Left ventricle myocardium inferior (tissue), 1 donor: Measurements from ENCODE around the gene TSPAN4. TPM values are rescaled to one million over a fixed set of nuclear protein-coding genes. Genes with fewer than 3 reads are reported as not detected.

Experiments used
- DNase-seq: peaks from one replicate; pipeline ENCODE4 v3.0.0-alpha.2; 2020
- H3K27ac ChIP-seq: fragments of 200-600 bp; replicated peaks from 2 replicates; pipeline ENCODE4 v1.8.0; 2021
- H3K27me3 ChIP-seq: fragments of 200-600 bp; 2 replicates; pipeline ENCODE4 v1.8.0; 2021; ENCODE audit warnings: low read depth
- H3K36me3 ChIP-seq: fragments of 200-600 bp; 2 replicates; pipeline ENCODE4 v1.8.0; 2021
- H3K4me1 ChIP-seq: fragments of 200-600 bp; 2 replicates; pipeline ENCODE4 v1.8.0; 2021
- H3K4me3 ChIP-seq: fragments of 200-600 bp; 2 replicates; pipeline ENCODE4 v1.8.0; 2021; ENCODE audit warnings: mild to moderate bottlenecking, moderate library complexity
- H3K9me3 ChIP-seq: fragments of 200-600 bp; replicated peaks from 2 replicates; pipeline ENCODE4 v1.8.0; 2021
- CTCF ChIP-seq: fragments of 200-600 bp; IDR thresholded peaks from 2 replicates; pipeline ENCODE4 v1.8.0; 2021; ENCODE audit warnings: antibody characterized with exemption, mild to moderate bottlenecking, borderline replicate concordance
- intact Hi-C: fragments of 100-400 bp; cut with micrococcal nuclease; formaldehyde crosslinking; loops from one replicate; pipeline ENCODE4 v1.11.0; 2022
- total RNA-seq: library from RNA; stranded (reverse); fragmentation: NEBNext Ultra II Directional; extraction: Animal tissue kit (Norgen Biotek cat#: 25700); gene quantifications from one replicate; pipeline ENCODE4 v1.2.1, GENCODE V29; 2021
- donor health status: DM: no; HTN: yes; CAD: no; lungs with severe emphysema.

Gene TSPAN4
- total RNA-seq, 1 donor from 2014 or later, result 33.0 TPM

- Histone ChIP-seq H3K27ac (no peak overlapping the region), H3K36me3 (peaks cover 27% of the 10 kb centered on the region), H3K9me3 (no peaks in the 10 kb centered on the region), H3K27me3 (no peaks in the 10 kb centered on the region), H3K4me1 (peaks cover 36% of the 10 kb centered on the region), H3K4me3 (no peak overlapping the region)
- TF ChIP-seq CTCF, result no peak
- intact Hi-C loops, result no loop called here
- no peak for DNase-seq
Measured at GRCh38 chr11:813456-814096, 29.1 kb upstream of the TSPAN4 start.

DNA sequence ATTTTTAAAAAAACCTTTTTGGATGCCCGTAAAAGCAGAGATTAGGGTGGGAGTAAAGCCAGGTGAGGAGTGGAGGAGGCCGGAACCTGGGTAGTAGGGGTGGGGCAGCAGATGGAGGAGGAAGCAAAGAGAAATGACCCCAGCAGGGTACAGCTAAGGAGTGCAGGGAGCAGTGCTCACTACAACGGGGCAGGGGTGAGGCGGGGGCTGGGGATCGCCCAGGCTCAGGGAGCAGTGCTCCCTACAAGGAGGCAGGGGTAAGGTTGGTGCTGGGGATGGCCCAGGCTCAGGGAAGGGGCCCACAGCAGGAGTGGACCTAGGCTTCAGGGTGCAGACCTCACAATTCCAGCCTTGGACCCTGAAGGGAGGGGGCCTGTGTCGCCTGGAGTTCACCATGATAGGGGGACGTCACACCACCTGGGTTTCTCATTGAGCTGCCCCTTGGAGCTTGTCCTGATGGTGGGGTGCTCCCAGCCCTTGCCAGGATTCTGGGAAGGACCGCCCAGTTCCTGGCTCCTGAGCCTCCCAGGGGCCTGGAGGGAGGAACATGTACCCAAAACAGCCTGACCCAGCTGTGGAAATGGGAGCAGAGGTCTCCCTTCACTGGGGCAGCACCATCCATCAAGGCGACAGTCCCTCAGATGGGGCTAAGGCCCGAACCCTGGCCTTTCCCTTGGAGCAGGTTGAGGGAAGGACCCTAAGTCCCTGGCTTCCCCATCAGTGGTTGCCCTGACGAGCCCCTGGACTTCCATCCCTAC lies 26.8 kb upstream of the TSPAN4 start:
- no peaks in the 10 kb centered on the region for H3K27me3 ChIP-seq
- H3K36me3 ChIP-seq, result peaks cover 27% of the 10 kb centered on the region
- no peaks in the 10 kb centered on the region for H3K9me3 ChIP-seq
- no peak overlapping the region for H3K4me3 ChIP-seq
- peaks cover 36% of the 10 kb centered on the region for H3K4me1 ChIP-seq
- intact Hi-C loops, result no loop called here
- no peak for DNase-seq
- no peak overlapping the region for H3K27ac ChIP-seq
- no peak for TF ChIP-seq CTCF

GRCh38 chr11:816433-816779 lies 26.2 kb upstream of the TSPAN4 start:
- intact Hi-C loops, result no loop called here
- Histone ChIP-seq H3K36me3 (peaks cover 25% of the 10 kb centered on the region), H3K4me1 (peaks cover 36% of the 10 kb centered on the region), H3K27me3 (no peaks in the 10 kb centered on the region), H3K9me3 (no peaks in the 10 kb centered on the region), H3K27ac (no peak overlapping the region), H3K4me3 (no peak overlapping the region)
- TF ChIP-seq CTCF, result no peak
- no peak for DNase-seq

DNA sequence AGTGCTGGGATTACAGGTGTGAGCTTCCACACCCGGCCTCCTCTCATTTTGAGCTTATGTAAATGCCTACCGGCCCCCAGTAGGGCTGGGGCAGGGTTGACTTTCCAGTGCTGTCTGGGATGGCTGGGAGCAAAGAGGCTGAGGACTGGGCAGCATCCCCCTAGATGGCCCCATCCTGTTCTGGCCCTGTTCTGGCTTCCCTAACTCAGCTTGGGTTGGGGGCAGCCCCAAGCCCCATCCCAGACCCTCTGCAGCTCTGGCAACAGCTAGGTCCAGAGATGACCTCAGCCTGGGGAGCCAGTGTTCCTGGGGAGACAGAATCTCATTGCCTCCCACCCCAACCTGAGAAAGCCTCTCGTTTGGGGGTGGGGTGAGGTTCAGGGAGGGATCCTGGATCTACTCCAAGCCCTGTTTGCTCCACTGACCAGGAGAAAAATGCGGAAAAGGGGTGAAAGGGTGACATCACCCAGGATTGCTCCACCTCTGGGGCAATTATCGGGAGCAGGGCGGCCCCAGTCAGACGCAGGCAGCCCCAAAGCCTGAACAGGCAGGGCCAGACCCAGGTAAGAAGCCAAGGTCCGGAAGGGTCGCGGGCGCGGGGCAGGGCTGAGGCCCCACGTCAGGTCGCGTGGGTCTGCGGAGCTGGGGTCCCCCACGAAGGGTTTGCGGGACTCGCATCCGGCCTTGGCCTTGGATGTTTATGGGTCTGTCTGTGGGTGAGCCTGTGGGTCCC lies 24.1 kb upstream of the TSPAN4 start, which contains the start of gene PNPLA2:
Gene PNPLA2 (plus strand): TSS at position 519 of the 733 bp plus-strand sequence. CDS start 805 bp downstream, outside the sequence.
- H3K27me3 ChIP-seq, result no peaks in the 10 kb centered on the region
- H3K4me3 ChIP-seq, result peak within 1 kb of the TSS; percentile 91
- peak within 1 kb of the TSS; percentile 99 for H3K27ac ChIP-seq
- intact Hi-C loops, result no loop called here
- H3K36me3 ChIP-seq, result peaks cover 23% of the 10 kb centered on the region
- TF ChIP-seq CTCF, result no peak
- peaks cover 50% of the 10 kb centered on the region for H3K4me1 ChIP-seq
- H3K9me3 ChIP-seq, result no peaks in the 10 kb centered on the region
- no peak for DNase-seq

- peak overlapping the region; percentile 99 for H3K27ac ChIP-seq
- peak; percentile 41 for TF ChIP-seq CTCF
- DNase-seq, result peak; percentile 95
- no peaks in the 10 kb centered on the region for H3K27me3 ChIP-seq
- intact Hi-C loops, result no loop called here
- peaks cover 53% of the 10 kb centered on the region for H3K4me1 ChIP-seq
- no peaks in the 10 kb centered on the region for H3K9me3 ChIP-seq
- peak overlapping the region; percentile 91 for H3K4me3 ChIP-seq
- peaks cover 29% of the 10 kb centered on the region for H3K36me3 ChIP-seq
Measured at GRCh38 chr11:819129-819931, 23.3 kb upstream of the TSPAN4 start.
